ENCODE measurements around the gene USP12. TPM values are rescaled to one million over a fixed set of nuclear protein-coding genes. Genes with fewer than 3 reads are reported as not detected.
A peak's percentile ranks its signal among the peaks of the same experiment; 100 is the strongest.
"Not testable (repeated sequence)": the region's sequence is repeated elsewhere in the genome, so short reads cannot be mapped to it uniquely, and the experiment has no call there.

Gene USP12, protein sequence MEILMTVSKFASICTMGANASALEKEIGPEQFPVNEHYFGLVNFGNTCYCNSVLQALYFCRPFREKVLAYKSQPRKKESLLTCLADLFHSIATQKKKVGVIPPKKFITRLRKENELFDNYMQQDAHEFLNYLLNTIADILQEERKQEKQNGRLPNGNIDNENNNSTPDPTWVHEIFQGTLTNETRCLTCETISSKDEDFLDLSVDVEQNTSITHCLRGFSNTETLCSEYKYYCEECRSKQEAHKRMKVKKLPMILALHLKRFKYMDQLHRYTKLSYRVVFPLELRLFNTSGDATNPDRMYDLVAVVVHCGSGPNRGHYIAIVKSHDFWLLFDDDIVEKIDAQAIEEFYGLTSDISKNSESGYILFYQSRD
- 10.3 and 11.4 TPM in 2 replicates for total RNA-seq (2014; rRNA removed; shearing (Covaris generic))

DNA sequence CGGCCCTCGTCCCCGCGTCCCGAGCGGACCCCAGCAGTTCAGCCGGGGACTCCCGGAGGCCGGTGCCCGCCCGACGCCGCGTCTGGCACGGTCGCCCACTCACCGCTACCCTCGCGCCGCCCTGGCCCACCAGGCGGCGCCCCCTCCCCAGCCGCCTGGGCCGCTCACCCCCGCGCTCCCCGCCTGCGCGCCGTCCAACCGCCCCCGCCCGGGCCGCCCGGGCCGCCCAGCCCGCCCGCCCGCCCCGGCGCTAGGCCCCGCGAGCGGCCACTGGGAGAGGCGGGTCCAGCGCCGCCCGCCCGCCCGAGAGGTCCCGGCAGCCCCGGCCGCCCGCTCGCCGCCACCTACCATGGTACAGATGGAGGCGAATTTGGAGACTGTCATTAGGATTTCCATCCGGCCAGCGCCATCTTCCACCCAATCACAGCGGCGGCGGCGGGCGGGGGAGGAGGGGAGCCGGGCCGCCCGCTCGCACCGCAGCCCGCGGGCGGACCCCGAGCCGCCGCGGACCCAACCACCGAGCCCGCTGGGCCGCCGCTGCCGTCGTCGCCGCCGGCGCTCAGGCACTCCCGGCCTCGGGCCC lies at the start of gene USP12:
Gene USP12, minus strand, starts transcription at position 568 of the 583 bp plus-strand sequence. Its CDS starts 172 bp downstream, at position 396.
- DNase-seq (ENCODE audit: low spot score): no peak

DNA sequence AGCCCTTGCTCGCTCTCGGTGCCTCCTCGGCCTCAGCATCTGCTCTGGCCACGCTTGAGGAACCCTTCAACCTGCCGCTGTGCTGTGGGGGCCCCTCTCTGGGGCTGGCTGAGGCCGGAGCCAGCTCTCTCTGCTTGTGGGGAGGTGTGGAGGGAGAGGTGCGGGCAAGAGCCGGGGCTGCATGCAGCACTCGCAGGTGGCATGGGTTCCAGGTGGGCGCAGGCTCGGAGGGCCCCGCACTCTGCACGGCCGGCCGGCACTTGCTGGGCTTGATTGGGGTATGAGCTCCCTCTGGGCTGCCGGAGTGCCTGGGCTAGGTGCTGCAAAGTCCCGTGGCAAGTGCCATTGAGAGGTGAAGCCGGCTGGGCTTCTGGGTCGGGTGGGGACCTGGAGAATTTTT lies 48.0 kb upstream of the USP12 start:
- no peak for DNase-seq (ENCODE audit: low spot score)

DNA sequence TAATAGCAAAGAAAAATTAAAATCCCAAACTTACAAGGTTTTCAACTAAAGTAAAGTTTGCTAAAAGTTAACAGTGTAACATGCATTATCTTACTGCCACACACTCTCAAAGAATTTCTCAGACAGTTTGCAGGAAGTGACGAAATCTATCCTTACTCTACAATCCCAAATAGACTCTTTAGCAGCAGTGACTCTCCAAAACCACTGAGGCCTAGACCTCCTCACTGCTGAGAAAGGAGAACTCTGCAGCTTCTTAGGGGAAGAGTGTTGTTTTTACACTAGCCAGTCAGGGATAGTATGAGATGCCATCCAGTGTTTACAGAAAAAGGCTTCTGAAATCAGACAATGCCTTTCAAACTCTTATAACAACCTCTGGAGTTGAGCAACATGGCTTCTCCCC lies 47.2 kb upstream of the USP12 start:
- DNase-seq (ENCODE audit: low spot score): not testable (repeated sequence)

DNA sequence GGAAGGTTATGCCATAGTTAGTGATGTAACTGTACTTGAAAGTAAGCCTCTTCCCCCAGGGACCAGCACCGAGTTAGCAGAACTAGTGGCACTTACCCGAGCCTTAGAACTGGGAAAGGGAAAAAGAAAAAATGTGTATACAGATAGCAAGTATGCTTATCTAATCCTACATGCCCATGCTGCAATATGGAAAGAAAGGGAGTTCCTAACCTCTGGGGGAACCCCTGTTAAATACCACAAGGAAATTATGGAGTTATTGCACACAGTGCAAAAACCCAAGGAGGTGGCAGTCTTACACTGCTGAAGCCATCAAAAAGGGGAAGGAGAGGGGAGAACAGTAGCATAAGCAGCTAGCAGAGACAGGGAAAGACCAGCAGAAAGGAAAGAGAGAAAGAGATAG lies 46.2 kb upstream of the USP12 start:
- DNase-seq (ENCODE audit: low spot score): not testable (repeated sequence)

DNA sequence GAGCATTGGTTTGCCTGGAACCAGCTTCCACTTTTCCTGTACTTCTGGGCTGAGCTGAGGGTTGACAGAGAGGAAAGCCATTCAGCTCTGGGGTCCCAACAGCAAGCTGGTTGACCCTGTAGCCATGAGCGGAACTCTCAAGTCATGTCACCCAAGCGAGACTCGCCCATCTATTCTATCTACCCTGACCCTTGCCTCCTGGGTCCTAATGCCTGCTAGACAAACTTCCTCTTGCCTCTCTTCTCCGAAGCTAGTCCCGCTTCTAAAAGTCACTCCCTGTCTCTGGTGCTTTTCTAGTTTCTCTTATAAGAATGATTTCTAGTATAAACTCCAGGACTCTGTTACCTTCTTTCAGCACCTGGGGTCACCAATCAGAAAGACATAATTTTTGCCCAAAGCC lies 41.8 kb upstream of the USP12 start:
- DNase-seq (ENCODE audit: low spot score): not testable (repeated sequence)

DNA sequence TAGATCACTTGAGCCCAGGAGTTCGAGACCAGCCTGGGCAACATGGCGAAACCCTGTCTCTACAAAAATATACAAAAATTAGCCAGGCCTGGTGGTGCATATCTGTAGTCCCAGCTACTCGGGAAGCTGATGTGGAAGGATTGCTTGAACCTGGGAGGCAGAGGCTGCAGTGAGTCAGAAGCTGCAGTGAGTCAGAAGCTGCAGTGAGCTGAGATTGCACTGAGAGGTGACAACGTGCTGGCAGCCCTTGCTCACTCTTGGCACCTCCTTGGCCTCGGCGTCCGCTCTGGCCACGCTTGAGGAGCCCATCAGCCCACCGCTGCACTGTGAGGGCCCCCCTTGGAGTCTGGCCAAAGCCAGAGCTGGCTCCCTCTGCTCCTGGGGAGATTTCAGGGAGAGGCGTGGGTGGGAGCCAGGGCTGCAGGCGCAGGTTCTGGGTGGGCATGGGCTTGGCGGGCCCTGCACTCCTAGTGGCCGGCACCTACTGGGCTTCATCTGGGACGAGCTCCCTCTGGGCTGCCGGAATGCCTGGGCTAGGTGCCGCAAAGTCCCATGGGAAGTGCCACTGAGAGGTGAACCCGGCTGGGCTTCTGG lies 40.3 kb upstream of the USP12 start:
- DNase-seq (ENCODE audit: low spot score): peak; percentile 25

DNA sequence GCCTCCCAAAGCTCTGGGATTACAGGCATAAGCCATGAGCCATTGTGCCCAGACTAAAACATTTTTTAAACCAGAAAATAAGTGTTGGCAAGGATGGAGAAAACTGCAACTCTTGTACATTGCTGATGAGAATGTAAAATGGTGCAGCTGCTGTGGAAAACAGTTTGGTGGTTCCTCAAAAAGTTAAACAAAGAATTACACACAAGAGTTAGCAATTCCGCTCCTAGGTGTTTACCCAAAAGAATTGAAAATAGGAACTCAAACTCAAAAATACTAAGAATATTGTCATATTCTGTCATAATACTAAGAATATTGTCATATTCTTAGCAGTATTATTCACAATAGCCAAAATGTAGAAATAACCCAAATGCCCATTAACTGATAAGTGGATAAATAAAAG lies 39.7 kb upstream of the USP12 start:
- DNase-seq (ENCODE audit: low spot score): no peak

DNA sequence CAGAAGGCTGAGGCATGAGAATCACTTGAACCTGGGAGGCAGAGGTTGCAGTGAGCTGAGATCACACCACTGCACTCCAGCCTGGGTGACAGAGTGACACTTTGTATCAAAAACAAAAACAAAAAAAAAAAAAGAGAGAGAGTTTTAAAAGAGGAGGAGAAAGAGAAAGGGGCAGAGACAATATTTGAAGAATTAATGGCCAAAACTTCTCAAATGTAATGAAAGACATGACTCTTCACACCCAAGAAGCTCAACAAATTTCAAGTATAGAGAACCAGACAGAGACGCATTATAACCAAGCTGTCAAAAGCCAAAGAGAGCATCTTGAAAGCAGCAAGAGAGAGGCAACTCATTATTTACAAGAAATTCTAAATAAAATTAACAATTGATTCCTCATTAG lies 36.9 kb upstream of the USP12 start:
- DNase-seq (ENCODE audit: low spot score): no peak

DNA sequence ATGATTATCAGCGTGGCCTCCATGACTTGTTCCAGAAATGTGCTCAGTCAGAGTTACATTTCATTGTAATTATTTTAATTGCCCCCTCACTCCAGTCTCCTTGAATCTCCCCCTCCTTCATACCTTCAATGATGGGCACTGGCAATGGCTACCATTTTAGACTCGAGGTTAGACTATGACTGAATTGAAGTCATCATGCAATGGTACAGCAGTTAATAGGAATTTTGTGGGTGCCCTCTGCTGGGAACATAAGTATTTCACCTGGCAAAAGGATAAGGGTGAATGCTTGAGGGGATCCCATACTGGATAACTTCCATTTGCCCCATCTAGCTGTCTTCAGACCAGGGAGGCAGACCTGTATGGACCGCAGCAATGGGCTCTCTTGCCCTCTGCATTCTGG lies 32.2 kb upstream of the USP12 start:
- no peak for DNase-seq (ENCODE audit: low spot score)

DNA sequence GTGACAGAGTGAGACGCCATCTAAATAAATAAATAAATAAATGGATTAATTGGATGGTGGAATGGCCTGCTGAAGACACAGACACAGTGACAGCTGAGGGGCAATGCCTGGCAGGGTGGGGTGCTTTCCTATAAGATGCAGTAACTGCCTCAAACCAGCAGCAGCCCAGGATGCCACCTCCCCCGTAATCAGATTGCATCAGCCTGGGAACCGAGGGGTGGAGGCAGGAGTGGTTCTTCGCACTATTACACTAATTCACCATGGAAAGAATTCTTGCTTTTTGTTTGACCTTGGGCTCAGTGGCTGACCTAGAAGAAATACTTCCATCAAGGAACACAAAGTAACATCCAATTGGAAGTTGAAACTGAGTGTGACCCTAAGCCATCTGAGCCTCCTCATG lies 31.6 kb upstream of the USP12 start:
- DNase-seq (ENCODE audit: low spot score): no peak

DNA sequence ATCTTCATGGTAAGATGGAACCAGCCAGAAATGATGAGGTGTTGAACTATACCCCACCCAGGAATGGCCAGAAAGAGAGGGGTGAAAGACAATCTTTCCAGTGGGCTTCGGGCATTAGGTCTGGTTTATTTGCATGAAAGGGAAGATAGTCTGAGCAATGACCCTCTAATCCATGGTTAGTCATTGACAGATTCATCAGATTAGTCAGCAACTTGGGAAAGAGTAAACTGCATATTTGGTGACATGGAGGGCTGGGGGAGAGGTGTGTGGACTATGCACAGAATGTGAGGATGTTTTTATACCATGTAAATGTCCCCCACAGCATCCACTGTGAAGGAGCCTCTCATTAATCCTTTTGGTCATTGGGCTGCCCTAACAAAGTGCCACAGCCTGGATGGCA lies 30.1 kb upstream of the USP12 start:
- no peak for DNase-seq (ENCODE audit: low spot score)

DNA sequence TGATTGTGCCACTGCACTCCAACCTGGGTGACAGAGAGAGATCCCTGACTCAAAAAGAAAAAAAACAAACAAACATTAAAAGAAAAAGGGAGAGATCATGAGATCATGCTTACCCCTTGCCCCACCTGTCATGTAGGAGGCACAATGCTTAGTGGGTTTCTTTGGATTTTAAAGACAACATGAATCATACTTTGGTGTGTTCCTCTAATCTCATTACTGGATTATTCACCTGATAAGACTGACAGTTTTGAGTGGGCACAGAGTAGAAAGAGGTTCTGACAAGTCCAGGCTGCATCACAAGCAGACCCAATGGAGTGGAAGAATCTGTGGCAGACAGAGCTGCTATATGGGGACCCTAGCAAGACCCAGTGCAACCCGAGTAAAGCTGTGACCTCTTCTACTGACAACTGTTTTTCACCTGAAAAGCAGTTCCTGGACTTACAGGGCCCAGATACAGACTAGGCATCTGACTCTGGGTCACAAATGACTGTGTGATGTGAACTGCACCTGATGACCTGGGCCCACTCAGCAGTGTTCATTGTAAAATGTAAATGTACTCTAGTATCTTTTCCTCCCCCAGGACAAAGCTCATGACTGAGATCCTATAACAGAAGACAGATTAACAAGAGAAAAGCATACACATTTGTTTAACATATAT lies 28.9 kb upstream of the USP12 start:
- no peak for DNase-seq (ENCODE audit: low spot score)

DNA sequence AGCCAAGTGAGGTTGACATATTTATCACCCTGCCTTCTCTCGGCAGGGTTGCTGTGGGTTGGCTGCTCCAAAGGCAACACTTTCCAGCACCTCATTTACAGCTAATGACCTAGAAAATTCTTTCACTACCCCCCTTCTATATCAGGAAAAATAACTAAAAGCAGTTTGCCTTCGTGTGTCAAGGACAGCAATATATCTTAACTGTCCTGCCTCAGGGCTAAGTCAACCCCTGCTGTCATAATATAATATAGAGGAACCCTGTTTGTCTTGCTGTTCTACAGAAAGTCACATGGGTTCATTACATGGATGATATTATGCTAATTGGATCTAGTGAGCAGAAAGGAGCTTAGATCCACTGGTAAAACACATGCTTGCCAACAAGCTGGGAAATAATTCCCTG lies 28.1 kb upstream of the USP12 start:
- no peak for DNase-seq (ENCODE audit: low spot score)

DNA sequence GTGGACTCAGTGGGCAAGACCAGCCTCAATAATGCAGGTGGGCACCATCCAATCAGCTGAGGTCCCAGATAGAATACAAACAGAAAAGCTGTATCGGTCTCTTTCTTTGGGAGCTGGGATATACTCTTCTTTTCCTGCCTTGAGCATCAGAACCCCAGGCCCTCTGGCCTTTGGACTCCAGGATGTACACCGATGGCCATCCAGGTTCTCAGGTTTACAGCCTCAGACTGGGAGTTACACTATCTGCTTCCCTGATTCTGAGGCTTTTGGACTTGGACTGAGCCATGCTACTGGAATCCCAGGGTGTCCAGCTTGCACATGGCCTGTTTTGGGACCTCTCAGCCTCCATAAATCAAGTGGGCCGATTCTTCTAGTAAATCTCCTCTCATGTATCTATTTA lies 27.6 kb upstream of the USP12 start:
- no peak for DNase-seq (ENCODE audit: low spot score)

DNA sequence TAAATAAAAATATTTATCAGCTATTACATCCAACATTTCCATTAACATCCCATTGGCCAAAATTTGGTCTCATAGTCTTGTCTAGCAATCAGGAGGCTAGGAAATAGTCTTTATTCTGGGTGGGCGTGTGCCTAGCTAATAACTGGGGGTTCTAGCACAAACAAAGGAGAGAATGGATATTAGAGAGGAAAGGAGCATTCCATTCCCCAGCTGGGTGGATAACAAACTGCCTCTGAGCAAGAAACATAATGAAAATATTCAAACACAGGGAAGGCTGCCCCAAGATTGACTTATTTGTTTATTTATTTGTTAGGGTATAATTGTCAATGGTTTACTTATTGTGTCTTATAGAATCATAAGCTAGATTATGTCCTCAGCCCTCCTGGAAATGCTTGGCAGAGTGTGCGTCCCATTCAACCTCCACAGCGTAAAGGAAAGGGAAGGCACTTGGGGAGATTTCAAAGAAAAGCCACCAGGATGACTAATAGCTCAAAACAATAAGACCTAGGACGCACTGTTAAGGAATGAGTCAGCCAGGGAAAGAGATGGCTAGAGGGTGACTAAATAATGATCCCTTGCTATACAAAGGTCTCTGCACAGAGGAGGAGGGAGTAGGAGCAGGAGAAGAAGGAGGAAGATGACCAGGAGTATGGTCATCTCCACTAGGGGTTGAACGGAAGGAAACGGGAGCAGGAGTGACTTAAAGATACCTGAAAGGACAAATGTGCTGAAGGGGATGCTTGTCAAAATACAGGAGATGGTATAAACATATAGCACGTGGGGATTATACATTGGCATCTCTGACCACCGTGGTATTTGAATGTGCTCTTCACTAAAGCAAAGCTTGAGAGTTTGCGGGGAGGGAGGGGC lies 23.5 kb upstream of the USP12 start:
- DNase-seq (ENCODE audit: low spot score): peak; percentile 85

DNA sequence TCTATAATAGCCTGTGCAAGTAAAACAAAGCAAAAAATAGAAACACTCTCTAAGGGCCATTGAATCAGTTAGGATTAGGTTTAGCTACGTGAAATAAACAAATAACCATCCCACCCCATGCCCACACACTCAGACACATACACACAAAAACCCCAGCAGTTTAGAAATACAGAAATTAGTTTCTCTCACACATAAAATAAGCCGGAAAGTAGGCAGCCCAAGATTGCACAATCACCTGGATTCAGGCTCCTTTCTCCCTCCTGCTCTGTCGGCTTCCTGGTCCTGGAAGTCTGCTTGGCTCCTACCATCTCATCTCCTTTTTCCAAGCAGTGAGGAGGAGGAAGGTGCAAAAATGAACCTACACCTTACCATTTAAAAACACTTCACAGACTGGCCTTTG lies 22.6 kb upstream of the USP12 start:
- no peak for DNase-seq (ENCODE audit: low spot score)

DNA sequence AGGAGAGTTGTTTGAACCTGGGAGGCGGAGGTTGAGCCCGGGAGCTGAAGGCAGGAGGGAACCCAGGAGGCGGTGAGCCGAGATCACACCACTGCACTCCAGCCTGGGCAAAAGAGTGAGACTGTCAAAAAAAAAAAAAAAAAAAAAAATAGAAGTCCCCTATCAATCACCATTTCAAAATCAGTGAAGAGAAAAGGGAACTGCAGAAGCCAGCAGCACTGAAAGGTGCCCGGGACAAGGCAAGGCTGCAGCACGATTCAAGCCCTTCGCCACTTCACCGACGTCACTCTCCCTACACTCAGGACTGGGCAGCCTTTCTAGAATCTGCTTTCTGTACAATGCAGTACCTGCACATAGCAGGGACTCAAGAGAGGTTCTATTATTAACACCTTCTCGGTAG lies 21.9 kb upstream of the USP12 start:
- DNase-seq (ENCODE audit: low spot score): no peak

DNA sequence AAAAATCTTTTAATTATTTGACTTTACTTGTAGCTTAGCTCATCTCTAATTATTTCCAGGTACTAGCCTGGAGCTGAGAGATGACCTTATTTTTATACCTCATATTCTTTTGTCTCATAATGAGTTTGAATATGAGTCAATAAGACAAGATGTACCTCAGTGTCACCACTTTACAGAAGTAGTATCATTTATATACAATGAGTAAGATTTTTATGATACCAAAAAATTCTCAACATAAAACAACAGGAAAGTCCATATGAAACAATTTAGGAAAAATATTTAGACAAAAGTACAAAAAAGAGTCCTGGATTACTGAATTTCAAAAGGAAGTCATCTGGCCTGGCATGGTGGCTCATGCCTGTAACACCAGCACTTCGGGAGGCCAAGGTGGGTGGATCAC lies 21.4 kb upstream of the USP12 start:
- no peak for DNase-seq (ENCODE audit: low spot score)

DNA sequence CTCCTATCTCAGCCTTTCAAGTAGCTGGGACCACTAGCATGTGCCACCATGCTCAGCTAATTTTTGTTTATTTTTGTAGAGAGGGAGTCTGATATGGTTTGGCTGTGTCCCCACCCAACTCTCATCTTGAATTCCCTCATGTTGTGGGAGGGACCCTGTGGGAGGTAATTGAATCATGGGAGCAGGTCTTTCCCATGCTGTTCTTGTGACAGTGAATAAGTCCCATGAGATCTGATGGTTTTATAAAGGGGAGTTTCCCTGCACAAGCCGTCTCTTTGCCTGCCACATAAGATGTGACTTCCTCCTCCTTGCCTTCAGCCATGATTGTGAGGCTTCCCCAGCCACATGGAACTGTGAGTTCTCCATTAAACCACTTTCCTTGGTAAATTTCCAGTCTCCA lies 20.8 kb upstream of the USP12 start:
- DNase-seq (ENCODE audit: low spot score): not testable (repeated sequence)

DNA sequence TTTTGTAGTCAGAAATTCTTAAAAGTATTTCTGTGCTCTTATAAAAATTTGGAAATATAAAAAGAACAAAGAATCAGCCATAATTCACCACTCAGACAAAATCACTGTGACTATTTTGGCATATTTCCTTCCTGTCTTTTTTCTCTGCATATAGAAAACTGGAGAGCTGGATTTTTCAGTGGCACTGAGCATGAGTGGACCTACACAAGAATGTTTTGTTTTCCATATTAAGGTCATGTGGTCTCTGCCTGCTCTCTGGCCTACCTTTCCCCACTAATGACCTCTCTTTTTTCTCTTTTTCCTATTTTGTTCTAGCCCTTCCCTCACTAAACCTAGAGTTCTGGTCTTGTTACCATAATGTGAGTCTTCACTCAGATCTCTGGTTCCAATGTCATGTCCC lies 17.6 kb upstream of the USP12 start:
- DNase-seq (ENCODE audit: low spot score): no peak

DNA sequence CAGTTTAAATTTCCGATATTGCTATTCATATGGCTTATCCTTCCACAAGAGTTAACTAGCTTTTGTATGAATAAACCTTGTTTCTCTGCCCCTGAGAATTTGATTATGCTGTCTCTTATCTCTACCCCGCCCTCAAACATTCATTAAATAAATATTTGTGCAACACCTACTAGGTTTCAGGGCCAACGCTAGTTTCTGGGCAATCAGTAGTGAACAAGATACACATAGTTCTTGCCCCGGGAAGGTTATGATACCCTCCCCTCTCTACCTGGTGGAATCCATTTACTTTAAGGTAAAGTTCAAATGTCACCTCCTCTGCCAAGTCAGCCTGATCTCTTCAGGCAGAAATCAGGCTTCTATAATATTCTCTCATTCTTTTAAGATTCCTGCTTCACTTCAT lies 16.6 kb upstream of the USP12 start:
- DNase-seq (ENCODE audit: low spot score): no peak

DNA sequence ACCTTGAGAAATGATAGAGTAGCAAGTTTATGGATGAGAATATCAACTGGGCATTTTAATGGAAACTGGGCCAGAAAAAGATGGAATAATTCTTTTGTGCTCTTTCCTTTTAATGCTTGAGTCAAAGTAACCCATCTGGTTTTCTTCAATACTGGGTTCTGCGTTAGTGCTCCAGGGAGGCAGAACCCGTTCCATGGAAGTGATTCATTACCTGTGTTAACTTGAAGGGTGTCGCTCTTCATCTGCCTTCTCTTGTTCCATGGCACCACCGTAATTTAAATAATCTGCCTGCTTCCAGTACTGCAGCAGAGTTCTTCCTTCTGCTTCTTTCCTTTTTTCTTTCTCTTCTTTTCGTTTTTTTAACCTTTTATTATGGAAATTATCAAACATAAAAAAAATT lies 14.7 kb upstream of the USP12 start:
- no peak for DNase-seq (ENCODE audit: low spot score)

Data from H4 (cell line).